Left kidney (tissue), 2 donors: ENCODE measurements around the gene ARNT2. TPM values are rescaled to one million over a fixed set of nuclear protein-coding genes. Genes with fewer than 3 reads are reported as not detected.
A peak's percentile ranks its signal among the peaks of the same experiment; 100 is the strongest.

Experiments used
- DNase-seq: peaks from one replicate; pipeline ENCODE4 v3.0.0-alpha.2; 2013
- polyA plus RNA-seq: library from polyadenylated mRNA; unstranded; fragments of 120-200 nt; gene quantifications from one replicate; pipeline ENCODE4 v1.2.1, GENCODE V29; 2013; ENCODE audit not compliant: insufficient read length

Gene ARNT2
- polyA plus RNA-seq, 1 donor: 60.8 TPM

DNA sequence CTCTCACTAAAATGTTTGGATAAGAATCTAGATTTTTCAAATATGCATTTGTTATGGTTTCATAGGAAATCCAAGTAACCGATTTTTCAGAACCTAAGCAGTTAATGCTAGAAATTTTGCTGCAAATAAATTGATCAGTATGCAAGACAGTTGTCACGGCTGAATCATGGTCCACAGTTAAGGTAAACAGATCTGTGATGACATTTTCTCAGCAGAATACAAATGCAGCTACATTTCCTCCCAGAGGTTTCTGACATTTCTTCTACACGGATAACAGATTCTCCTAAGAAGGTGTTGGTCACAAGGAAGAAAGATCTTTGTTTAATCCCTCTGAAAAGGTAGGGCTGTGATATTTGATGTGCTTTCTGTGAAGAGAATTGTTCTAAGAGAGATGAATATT is 36.9 kb downstream of the ARNT2 start:
- DNase-seq: no peak

GRCh38 chr15:80441714-80442113 is 37.5 kb downstream of the ARNT2 start:
- no peak for DNase-seq

- DNase-seq: no peak
Measured at GRCh38 chr15:80442728-80443403, 38.7 kb downstream of the ARNT2 start.

GRCh38 chr15:80444680-80445251 is 40.6 kb downstream of the ARNT2 start:
- no peak for DNase-seq

DNA sequence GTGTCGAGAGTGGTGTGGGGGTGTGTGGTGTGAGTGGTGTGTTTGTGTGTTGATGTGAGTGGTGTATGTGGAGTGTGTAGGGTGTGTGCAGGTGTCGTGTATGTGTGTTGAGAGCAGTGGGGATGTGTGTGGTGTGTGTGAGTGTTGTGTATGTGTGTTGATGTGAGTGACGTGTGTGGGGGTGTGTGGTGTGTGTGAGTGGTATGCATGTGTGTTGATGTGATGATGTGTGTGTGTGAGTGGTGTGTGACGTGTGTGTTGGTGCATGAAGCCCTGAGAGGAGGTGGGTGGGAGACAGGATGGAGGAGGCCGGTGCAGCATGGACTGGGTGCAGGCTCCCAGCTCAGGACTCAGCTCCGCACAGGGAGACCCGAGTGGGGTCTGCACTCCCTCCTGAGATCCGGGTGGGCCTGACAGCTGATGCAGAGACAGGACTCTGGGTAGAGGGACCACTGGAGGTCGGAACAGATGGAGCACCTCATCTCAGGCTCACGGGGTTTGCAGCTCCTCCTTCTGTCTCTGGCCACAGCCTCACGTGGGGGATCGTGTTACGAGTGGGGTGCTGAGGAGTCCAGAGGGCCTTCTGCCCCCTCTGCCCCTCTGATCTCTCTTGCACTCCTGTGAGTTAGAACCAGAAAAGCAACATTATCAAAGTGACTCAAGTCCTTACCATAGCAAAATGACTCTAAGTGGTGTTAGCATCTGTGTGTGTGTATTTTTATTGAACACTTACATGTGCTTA is 41.3 kb downstream of the ARNT2 start:
- DNase-seq: no peak

DNA sequence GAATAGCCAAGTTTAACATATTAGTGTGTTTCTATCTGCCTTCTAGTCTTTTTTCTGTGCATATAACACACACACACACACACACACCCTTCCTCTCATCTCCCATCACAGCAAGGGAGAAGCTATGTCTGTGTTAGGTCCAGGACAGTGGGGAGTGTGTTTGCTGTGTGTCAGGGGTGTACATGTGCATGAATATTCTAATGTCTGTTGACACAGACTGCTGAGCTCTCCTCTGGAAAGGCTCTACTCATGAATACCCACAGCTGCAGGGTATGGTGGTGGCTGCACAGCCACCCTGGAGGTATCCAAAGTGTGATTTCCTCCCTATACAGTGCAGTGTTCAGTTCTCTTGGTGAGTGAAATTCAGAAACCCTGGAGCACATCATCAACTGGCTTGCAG is 42.9 kb downstream of the ARNT2 start:
- no peak for DNase-seq

GRCh38 chr15:80449825-80450224 is 45.6 kb downstream of the ARNT2 start:
- DNase-seq: no peak

DNA sequence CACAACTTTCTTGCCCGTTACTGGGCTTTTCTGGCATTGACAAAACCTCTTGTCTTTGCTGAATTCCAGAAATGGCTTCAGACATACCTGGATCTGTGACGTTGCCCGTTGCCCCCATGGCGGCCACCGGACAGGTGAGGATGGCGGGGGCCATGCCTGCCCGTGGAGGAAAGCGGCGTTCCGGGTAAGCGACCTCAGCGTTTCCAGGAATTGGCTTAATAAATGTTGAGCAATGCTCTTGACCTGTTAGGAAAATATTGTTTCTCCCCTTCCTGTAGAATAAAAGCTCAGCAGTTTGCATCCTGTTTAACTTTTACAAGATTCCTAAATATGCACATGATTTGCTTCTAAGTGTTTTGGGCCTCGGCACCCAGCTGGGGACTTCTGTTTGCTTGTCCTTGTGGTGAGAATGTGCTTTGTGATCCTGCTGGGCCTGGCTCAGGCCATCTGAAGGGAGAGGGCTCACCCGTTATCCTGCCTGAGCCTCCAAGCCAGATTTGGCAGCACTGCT is 46.7 kb downstream of the ARNT2 start:
- no peak for DNase-seq

DNA sequence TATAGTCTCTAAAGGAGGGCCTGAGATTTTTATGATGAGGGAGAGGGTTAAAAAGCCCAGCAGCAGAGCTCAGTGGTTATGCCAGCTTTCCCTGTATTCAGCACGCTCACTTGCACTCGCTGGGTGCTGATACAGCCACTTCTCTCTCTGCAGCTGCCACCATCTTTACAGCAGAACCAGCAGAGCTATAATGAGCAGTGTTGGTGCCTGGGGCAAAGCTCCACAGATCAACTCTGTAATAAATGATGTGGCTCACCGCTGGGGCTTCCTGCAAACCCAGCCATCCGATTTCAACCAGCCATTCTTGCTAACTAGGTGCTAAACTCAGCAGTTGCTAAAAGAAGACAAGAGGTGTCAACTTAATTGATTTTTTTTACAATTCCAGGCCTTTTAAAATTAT is 48.0 kb downstream of the ARNT2 start:
- no peak for DNase-seq

GRCh38 chr15:80455051-80455648 is 51.0 kb downstream of the ARNT2 start:
- no peak for DNase-seq

DNA sequence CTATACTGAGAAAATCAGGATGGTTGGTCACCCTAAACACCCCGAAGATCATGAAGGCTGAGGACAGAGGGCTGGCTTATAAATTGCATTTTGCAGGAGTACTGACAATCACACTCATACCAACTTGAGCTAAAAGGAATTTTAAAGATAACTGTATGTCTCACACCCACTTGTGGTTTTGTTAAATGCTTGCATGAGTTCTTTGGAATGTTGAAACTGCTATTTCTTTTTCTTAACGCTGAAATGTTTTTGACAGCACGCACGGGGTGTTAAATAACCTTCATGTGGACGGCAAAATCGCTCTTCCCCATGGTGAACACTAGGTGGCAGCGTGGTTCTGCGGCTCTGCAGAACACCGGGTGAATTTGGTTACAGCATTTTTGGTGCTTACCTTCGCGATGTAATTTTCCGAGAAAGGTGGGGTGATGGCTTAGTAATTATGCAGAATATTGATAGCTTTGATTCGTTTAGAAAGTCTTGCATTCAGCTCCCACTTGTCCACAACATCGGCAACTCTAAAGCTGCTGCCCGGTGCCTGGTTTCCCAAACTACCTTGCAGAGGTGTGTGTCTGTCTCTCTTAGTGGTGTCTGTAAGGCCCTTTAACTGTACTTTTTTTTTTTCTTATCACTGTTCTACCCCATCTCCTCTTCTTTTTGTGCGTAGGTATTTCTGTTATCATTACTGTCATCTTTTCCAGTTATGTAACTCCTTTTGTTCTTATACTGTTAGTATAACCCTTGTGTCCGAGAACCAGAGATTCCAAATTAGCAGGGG is 51.7 kb downstream of the ARNT2 start:
- peak; percentile 58 for DNase-seq

DNA sequence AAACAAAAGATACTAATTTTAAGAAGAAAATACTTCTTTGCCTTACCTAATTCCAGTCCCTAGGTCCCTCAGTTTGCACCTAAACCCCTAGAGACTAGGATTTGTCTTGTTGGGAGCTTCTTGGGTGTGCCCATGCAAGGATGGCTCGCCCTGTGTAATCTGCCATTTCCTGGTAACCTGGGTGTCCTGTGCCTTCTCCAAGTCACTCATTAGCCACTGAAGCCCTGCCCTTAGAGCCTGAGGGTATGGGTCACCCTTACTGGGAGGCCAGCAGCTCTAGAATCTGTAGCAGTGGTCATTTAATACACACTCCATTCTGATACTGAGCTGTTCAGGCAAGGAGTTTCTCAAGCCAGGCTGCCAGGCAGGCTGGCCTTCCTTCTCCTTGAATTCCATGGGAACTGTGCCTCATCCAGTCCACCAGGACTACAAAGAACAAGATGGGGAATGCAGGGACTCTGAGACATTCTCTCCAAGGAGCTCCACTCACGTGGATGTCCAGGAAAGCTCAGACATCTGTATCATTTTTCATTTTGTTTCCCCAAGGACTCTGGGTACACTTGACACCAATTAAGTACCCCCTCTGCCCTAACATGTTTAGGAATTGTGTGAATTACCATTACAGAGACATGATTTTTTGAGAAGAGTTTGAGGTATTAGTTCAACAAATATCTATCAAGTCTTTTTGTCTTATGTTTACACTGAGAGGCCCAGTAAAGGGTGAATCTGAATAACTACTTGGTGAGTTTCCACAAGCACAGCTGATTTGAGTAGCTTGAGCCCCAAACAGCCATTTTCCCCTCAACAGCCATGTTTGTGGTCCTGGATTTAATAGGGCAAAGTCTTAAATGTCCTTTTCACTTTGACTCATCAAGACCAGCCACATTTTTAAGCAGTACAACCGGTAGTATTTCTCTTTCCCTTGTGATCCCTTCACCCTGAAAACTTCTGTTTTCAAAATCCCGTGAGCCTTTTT is 52.6 kb downstream of the ARNT2 start:
- DNase-seq: no peak

DNA sequence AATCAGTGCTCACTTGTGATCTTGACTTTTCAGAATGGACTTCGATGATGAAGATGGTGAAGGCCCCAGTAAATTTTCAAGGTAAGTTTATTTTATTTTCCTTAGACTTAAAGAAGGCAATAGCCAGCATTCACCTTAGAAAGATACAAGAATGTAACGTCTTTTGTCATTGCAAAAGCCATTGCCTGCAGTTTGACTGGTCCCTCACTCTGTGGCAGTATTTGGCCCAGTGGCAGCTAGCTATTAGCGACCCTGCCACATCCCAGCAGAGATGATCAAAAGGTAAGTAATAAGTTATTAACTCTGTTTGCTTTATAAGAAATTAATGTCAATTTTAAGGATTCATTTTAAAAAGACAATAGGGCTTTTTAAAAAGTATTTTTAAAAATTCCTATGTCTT is 53.7 kb downstream of the ARNT2 start:
- DNase-seq: no peak

DNA sequence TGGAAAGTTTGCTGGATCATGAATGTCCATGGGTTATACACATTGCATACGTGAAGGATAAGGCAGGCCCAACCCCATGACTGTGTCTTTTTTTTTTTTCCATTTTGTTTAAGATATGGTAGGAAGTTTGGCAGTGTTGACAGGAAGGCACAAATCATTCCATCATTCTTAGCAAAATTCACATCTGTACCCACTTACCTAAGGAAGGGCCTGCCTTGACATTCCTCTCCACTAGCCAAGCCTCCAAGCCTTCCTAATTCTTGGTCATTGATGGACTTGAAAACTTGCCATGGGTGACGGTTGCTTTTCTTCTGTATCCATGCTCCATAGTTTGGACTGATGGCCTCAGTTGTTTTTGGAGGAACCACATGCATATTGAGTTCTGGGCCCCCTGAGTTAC is 54.4 kb downstream of the ARNT2 start:
- DNase-seq: no peak

GRCh38 chr15:80459380-80459779 is 55.2 kb downstream of the ARNT2 start:
- DNase-seq: no peak

- no peak for DNase-seq
Measured at GRCh38 chr15:80459818-80460217, 55.6 kb downstream of the ARNT2 start.

- DNase-seq: no peak
Measured at GRCh38 chr15:80461356-80462095, 57.3 kb downstream of the ARNT2 start.

DNA sequence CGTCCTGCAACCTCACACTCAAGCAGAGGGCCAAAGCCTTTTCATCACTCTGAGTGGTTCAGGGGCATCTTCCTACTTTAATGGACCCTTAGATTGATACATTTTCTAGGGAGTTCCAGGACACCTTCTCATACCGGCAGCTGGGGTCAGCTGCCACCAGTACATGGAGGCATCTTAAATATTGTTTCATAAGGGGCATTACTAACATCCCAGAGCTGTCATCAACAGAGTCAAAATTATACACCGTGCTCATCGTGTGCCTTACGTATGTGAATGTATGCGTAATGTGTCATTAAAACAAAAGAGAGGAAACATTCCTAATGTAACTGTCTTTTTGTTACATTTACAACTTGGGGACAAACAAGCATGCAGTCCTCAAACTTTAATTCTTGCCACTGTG is 57.9 kb downstream of the ARNT2 start:
- no peak for DNase-seq

DNA sequence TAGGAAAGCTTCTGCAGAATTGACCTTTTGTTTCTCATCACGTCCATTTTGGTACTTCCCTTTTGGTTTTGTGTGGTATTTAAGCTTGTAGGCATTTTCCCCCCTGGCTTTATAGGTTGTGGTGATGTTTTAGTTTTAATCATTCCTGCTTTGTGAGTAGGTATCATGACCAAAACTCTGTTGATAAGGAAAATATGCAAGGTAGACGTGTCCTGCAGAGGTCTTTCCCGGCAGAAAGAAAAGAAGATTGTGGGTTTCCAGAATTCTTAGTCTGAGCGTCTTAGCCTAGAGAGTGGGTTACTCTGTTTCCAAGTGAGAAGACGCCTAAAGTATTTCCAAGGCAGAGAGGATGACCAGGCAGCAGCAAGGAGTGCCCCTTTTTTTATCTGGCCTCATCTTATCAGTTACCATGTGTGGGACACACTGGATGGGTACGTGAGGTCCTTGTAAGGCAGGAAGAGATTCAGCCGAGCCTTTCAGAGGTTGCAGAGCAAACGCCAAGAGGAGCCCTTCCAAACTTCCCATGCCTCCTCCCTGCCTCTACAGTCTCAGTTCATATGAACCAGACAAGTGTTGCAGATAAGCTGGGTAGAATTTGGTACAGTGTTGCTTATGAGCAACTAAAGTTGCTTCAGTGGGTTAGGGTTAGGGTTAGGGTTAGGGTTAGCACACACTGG is 58.8 kb downstream of the ARNT2 start:
- DNase-seq: no peak
